RWPE2 (cell line): ENCODE measurements around the gene L1CAM.
A peak's percentile ranks its signal among the peaks of the same experiment; 100 is the strongest.

Source experiments
- ATAC-seq: fragments of 200-7000 bp; cut with Tn5 transposase; 3 replicates; pipeline ENCODE4 v1.9.1; 2021; ENCODE audit warnings: low read depth
- DNase-seq: peaks from one replicate; pipeline ENCODE4 v3.0.0-alpha.2; 2020; ENCODE audit warnings: low spot score
- H3K27ac ChIP-seq: fragments of 450-650 bp; 2 replicates; pipeline ENCODE4 v1.5.1; 2017; ENCODE audit warnings: mild to moderate bottlenecking; ENCODE audit not compliant: poor library complexity, severe bottlenecking
- H3K27me3 ChIP-seq: fragments of 250-450 bp; sonication (Bioruptor Pico); 2 replicates; pipeline ENCODE4 v1.5.1; 2021; ENCODE audit warnings: mild to moderate bottlenecking, moderate library complexity; ENCODE audit not compliant: insufficient read depth, poor library complexity, severe bottlenecking
- H3K36me3 ChIP-seq: fragments of 250-450 bp; sonication (Bioruptor Pico); 2 replicates; pipeline ENCODE4 v1.5.1; 2020; ENCODE audit warnings: low read depth, mild to moderate bottlenecking, moderate library complexity
- H3K4me1 ChIP-seq: fragments of 250-450 bp; sonication (Bioruptor Pico); 2 replicates; pipeline ENCODE4 v1.5.1; 2021; ENCODE audit warnings: mild to moderate bottlenecking, moderate library complexity; ENCODE audit not compliant: insufficient read depth, poor library complexity, severe bottlenecking
- H3K4me3 ChIP-seq: fragments of 250-450 bp; sonication (Bioruptor Pico); 2 replicates; pipeline ENCODE4 v1.5.1; 2021; ENCODE audit warnings: mild to moderate bottlenecking, moderate library complexity; ENCODE audit not compliant: severe bottlenecking
- H3K9me3 ChIP-seq: fragments of 250-450 bp; sonication (Bioruptor Pico); 2 replicates; pipeline ENCODE4 v1.5.1; 2021; ENCODE audit warnings: mild to moderate bottlenecking, moderate library complexity; ENCODE audit not compliant: severe bottlenecking
- CTCF ChIP-seq: fragments of 450-650 bp; IDR thresholded peaks from one replicate; pipeline ENCODE4 v1.5.1; 2017; ENCODE audit warnings: mild to moderate bottlenecking, moderate library complexity; ENCODE audit not compliant: poor library complexity, severe bottlenecking

Gene L1CAM

GRCh38 chrX:153900831-153901752 lies 15.1 kb upstream of the L1CAM start:
- ATAC-seq (peak; percentile 94), DNase-seq (peak; percentile 84)
- TF ChIP-seq CTCF = no peak
- Histone ChIP-seq H3K27ac (peak overlapping the region; percentile 69), H3K9me3 (no peaks in the 10 kb centered on the region), H3K27me3 (no peaks in the 10 kb centered on the region), H3K4me1 (peaks cover 15% of the 10 kb centered on the region), H3K4me3 (no peak overlapping the region), H3K36me3 (no peaks in the 10 kb centered on the region)

- no peak for TF ChIP-seq CTCF
- ATAC-seq (no peak), DNase-seq (no peak)
- Histone ChIP-seq H3K36me3 (no peaks in the 10 kb centered on the region), H3K27ac (no peak overlapping the region), H3K4me1 (peaks cover 15% of the 10 kb centered on the region), H3K27me3 (no peaks in the 10 kb centered on the region), H3K4me3 (no peak overlapping the region), H3K9me3 (no peaks in the 10 kb centered on the region)
Observed at GRCh38 chrX:153897899-153898298, 11.9 kb upstream of the L1CAM start.

GRCh38 chrX:153889123-153889522 lies 3.1 kb upstream of the L1CAM start:
- Histone ChIP-seq H3K4me1 (peaks cover 3% of the 10 kb centered on the region), H3K4me3 (no peak overlapping the region), H3K36me3 (no peaks in the 10 kb centered on the region), H3K27me3 (no peaks in the 10 kb centered on the region), H3K27ac (no peak overlapping the region), H3K9me3 (no peaks in the 10 kb centered on the region)
- no peak for ATAC-seq
- DNase-seq = no peak
- no peak for TF ChIP-seq CTCF

GRCh38 chrX:153888344-153888743 lies 2.4 kb upstream of the L1CAM start:
- no peak for ATAC-seq
- TF ChIP-seq CTCF = no peak

GRCh38 chrX:153887385-153887784 lies 1.4 kb upstream of the L1CAM start:
- TF ChIP-seq CTCF = no peak
- peaks cover 5% of the 10 kb centered on the region for H3K4me1 ChIP-seq
- DNase-seq (no peak), ATAC-seq (no peak)
- H3K27ac ChIP-seq = no peak overlapping the region
- H3K36me3 ChIP-seq = no peaks in the 10 kb centered on the region
- H3K4me3 ChIP-seq = no peak overlapping the region
- H3K27me3 ChIP-seq = no peaks in the 10 kb centered on the region
- no peaks in the 10 kb centered on the region for H3K9me3 ChIP-seq

More at GRCh38 chrX:153888344-153888743, 2.4 kb upstream of the L1CAM start:
- H3K9me3 ChIP-seq = no peaks in the 10 kb centered on the region
- no peaks in the 10 kb centered on the region for H3K36me3 ChIP-seq
- H3K27me3 ChIP-seq = no peaks in the 10 kb centered on the region
- H3K27ac ChIP-seq = no peak overlapping the region
- DNase-seq = no peak
- H3K4me3 ChIP-seq = no peak overlapping the region
- peaks cover 4% of the 10 kb centered on the region for H3K4me1 ChIP-seq
